HG03457 (cell line): ENCODE results near the gene COLEC12.

Source experiments
- ATAC-seq: cut with Tn5 transposase; IDR thresholded peaks from one replicate; pipeline ENCODE4 v1.9.1; 2021; ENCODE audit warnings: moderate number of reproducible peaks; ENCODE audit not compliant: unreplicated experiment

The COLEC12 gene

GRCh38 chr18:392928-393573 lies 107.5 kb downstream of the COLEC12 start:
- no peak for ATAC-seq

- ATAC-seq = no peak
Measured at GRCh38 chr18:390741-391478, 109.6 kb downstream of the COLEC12 start.

- ATAC-seq = no peak
Measured at GRCh38 chr18:389658-390357, 110.7 kb downstream of the COLEC12 start.

- no peak for ATAC-seq
Measured at GRCh38 chr18:388200-388599, 112.3 kb downstream of the COLEC12 start.

- ATAC-seq = no peak
Measured at GRCh38 chr18:386994-387393, 113.5 kb downstream of the COLEC12 start.

GRCh38 chr18:384897-385296 lies 115.6 kb downstream of the COLEC12 start:
- ATAC-seq = no peak

GRCh38 chr18:383135-383534 lies 117.4 kb downstream of the COLEC12 start:
- ATAC-seq = no peak

GRCh38 chr18:382423-382984 lies 118.0 kb downstream of the COLEC12 start:
- ATAC-seq = no peak

GRCh38 chr18:379681-380330 lies 120.7 kb downstream of the COLEC12 start:
- ATAC-seq = no peak

GRCh38 chr18:378079-378478 lies 122.4 kb downstream of the COLEC12 start:
- ATAC-seq = no peak

GRCh38 chr18:377088-377487 lies 123.4 kb downstream of the COLEC12 start:
- no peak for ATAC-seq

GRCh38 chr18:376311-376710 lies 124.2 kb downstream of the COLEC12 start:
- ATAC-seq = no peak

- peak; percentile 77 for ATAC-seq
Measured at GRCh38 chr18:374721-375168, 125.8 kb downstream of the COLEC12 start.

GRCh38 chr18:373780-374179 lies 126.7 kb downstream of the COLEC12 start:
- no peak for ATAC-seq

GRCh38 chr18:371609-371982 lies 128.9 kb downstream of the COLEC12 start:
- ATAC-seq = no peak

- ATAC-seq = no peak
Measured at GRCh38 chr18:370751-371608, 129.5 kb downstream of the COLEC12 start.

- ATAC-seq = no peak
Measured at GRCh38 chr18:369224-370015, 131.1 kb downstream of the COLEC12 start.

GRCh38 chr18:366466-367061 lies 133.9 kb downstream of the COLEC12 start:
- ATAC-seq = no peak

- ATAC-seq = no peak
Measured at GRCh38 chr18:365651-366050, 134.8 kb downstream of the COLEC12 start.
